ENCODE results near the gene ITGAV. TPM values are rescaled to one million over a fixed set of nuclear protein-coding genes. Genes with fewer than 3 reads are reported as not detected.

ITGAV gene
- total RNA-seq, 1 donor from 2014 or later, result 69.1 TPM

- peaks cover 5% of the 10 kb centered on the region for H3K27me3 Mint-ChIP-seq
- H3K36me3 Mint-ChIP-seq (ENCODE audit: insufficient read depth), result no peaks in the 10 kb centered on the region
- H3K27ac Mint-ChIP-seq, result no peak overlapping the region
- peaks cover 3% of the 10 kb centered on the region for H3K4me1 Mint-ChIP-seq (ENCODE audit: low read depth)
- H3K9me3 Mint-ChIP-seq (ENCODE audit: low read depth), result peaks cover 11% of the 10 kb centered on the region
- no peak for TF ChIP-seq CTCF (IDR thresholded peaks at IDR 0.05; ENCODE audit: unreplicated experiment)
- H3K4me3 Mint-ChIP-seq (ENCODE audit: low read depth), result no peak overlapping the region
- DNase-seq (ENCODE audit: low spot score, unreplicated experiment), result no peak
Observed at GRCh38 chr2:186687807-186688211, 98.0 kb downstream of the ITGAV start.

GRCh38 chr2:186688813-186689212 lies 99.0 kb downstream of the ITGAV start:
- peaks cover 3% of the 10 kb centered on the region for H3K4me1 Mint-ChIP-seq (ENCODE audit: low read depth)
- H3K4me3 Mint-ChIP-seq (ENCODE audit: low read depth), result no peak overlapping the region
- peaks cover 11% of the 10 kb centered on the region for H3K9me3 Mint-ChIP-seq (ENCODE audit: low read depth)
- no peaks in the 10 kb centered on the region for H3K36me3 Mint-ChIP-seq (ENCODE audit: insufficient read depth)
- no peak overlapping the region for H3K27ac Mint-ChIP-seq
- peaks cover 10% of the 10 kb centered on the region for H3K27me3 Mint-ChIP-seq
- no peak for DNase-seq (ENCODE audit: low spot score, unreplicated experiment)
- no peak for TF ChIP-seq CTCF (IDR thresholded peaks at IDR 0.05; ENCODE audit: unreplicated experiment)

DNA sequence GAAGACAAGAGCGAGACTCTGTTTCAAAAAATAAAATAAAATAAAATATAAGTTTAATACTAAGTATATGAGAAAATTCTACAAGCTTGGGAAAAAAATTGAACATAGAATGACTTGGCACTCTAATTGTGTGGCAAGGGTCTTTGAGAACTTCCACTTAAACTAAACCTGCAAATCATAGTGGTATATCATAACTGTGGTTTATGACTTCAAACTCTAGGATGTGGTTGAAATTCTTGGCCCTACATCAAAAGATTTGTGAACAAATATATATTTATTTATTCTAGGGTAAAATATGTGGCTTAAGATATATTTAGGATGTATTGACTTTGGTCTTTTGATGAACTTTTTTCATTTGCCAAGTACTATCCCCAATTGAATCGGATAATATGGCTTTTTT lies 100.9 kb downstream of the ITGAV start:
- Mint-ChIP-seq H3K27me3 (peaks cover 21% of the 10 kb centered on the region), H3K36me3 (ENCODE audit: insufficient read depth) (no peaks in the 10 kb centered on the region), H3K27ac (no peak overlapping the region), H3K4me1 (ENCODE audit: low read depth) (peaks cover 6% of the 10 kb centered on the region), H3K4me3 (ENCODE audit: low read depth) (no peak overlapping the region), H3K9me3 (ENCODE audit: low read depth) (peaks cover 11% of the 10 kb centered on the region)
- no peak for DNase-seq (ENCODE audit: low spot score, unreplicated experiment)
- TF ChIP-seq CTCF (IDR thresholded peaks at IDR 0.05; ENCODE audit: unreplicated experiment), result no peak

DNA sequence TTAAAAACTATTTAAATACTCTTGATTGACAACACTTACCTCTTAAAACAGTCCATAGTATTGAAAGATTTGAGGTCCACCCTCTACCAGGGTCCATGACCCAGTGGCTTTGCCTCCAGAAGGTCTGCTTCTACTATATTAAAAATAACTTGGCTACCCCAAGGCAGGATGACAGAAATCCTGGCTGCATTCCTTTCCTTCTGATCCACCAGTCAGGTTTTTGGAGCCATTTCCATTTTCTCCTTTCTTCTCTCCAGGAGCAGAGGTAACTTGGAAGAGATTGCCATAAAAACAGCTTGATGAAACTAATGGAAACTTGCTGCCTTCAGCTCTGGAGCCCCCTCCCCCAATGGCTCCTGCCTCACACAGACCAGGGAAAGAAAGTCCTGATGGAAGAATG lies 101.4 kb downstream of the ITGAV start:
- no peak for TF ChIP-seq CTCF (IDR thresholded peaks at IDR 0.05; ENCODE audit: unreplicated experiment)
- Mint-ChIP-seq H3K4me1 (ENCODE audit: low read depth) (peaks cover 6% of the 10 kb centered on the region), H3K27ac (no peak overlapping the region), H3K9me3 (ENCODE audit: low read depth) (peaks cover 11% of the 10 kb centered on the region), H3K4me3 (ENCODE audit: low read depth) (no peak overlapping the region), H3K36me3 (ENCODE audit: insufficient read depth) (no peaks in the 10 kb centered on the region), H3K27me3 (peaks cover 21% of the 10 kb centered on the region)
- no peak for DNase-seq (ENCODE audit: low spot score, unreplicated experiment)

GRCh38 chr2:186691900-186692299 lies 102.0 kb downstream of the ITGAV start:
- Mint-ChIP-seq H3K36me3 (ENCODE audit: insufficient read depth) (no peaks in the 10 kb centered on the region), H3K9me3 (ENCODE audit: low read depth) (peaks cover 11% of the 10 kb centered on the region), H3K27me3 (peaks cover 24% of the 10 kb centered on the region), H3K4me1 (ENCODE audit: low read depth) (peaks cover 6% of the 10 kb centered on the region), H3K4me3 (ENCODE audit: low read depth) (no peak overlapping the region), H3K27ac (no peak overlapping the region)
- no peak for TF ChIP-seq CTCF (IDR thresholded peaks at IDR 0.05; ENCODE audit: unreplicated experiment)
- DNase-seq (ENCODE audit: low spot score, unreplicated experiment), result no peak

All from progenitor cell of endocrine pancreas (in vitro differentiated cells).